Mucosa of rectum (tissue), 2 donors: Measurements from ENCODE around the gene ZBTB25.
A peak's percentile ranks its signal among the peaks of the same experiment; 100 is the strongest.

Experiments used
- H3K27ac ChIP-seq, 2 donors: one replicate each; pipeline ENCODE4 v1.7.0; 2013; ENCODE audit warnings: inconsistent platforms in 2 of 2, low read depth in 2 of 2, low read length in 2 of 2
- H3K27me3 ChIP-seq, 2 donors: one replicate each; pipeline ENCODE4 v1.7.0; 2013; ENCODE audit warnings: low read length in 2 of 2; ENCODE audit not compliant: control insufficient read depth in 2 of 2, insufficient read depth in 2 of 2
- H3K36me3 ChIP-seq, 2 donors: one replicate each; pipeline ENCODE4 v1.7.0; 2013; ENCODE audit warnings: low read length in 2 of 2; ENCODE audit not compliant: control insufficient read depth in 2 of 2, insufficient read depth in 2 of 2
- H3K4me1 ChIP-seq, 2 donors: one replicate each; pipeline ENCODE4 v1.7.0; 2013; ENCODE audit warnings: low read length in 2 of 2, mild to moderate bottlenecking in 1 of 2; ENCODE audit not compliant: control insufficient read depth in 2 of 2, insufficient read depth in 2 of 2
- H3K4me3 ChIP-seq, 2 donors: one replicate each; pipeline ENCODE4 v1.7.0; 2013; ENCODE audit warnings: low read length in 2 of 2
- H3K9ac ChIP-seq, 2 donors: one replicate each; pipeline ENCODE4 v1.7.0; 2013; ENCODE audit warnings: low read length in 2 of 2, low read depth in 1 of 2, mild to moderate bottlenecking in 1 of 2
- H3K9me3 ChIP-seq, 2 donors: one replicate each; pipeline ENCODE4 v1.7.0; 2013; ENCODE audit warnings: low read length in 2 of 2; ENCODE audit not compliant: control insufficient read depth in 2 of 2
- donor health status: healthy.
- donor health status: Normal muscosa, but diverticular disease.

The ZBTB25 gene, protein sequence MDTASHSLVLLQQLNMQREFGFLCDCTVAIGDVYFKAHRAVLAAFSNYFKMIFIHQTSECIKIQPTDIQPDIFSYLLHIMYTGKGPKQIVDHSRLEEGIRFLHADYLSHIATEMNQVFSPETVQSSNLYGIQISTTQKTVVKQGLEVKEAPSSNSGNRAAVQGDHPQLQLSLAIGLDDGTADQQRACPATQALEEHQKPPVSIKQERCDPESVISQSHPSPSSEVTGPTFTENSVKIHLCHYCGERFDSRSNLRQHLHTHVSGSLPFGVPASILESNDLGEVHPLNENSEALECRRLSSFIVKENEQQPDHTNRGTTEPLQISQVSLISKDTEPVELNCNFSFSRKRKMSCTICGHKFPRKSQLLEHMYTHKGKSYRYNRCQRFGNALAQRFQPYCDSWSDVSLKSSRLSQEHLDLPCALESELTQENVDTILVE

DNA sequence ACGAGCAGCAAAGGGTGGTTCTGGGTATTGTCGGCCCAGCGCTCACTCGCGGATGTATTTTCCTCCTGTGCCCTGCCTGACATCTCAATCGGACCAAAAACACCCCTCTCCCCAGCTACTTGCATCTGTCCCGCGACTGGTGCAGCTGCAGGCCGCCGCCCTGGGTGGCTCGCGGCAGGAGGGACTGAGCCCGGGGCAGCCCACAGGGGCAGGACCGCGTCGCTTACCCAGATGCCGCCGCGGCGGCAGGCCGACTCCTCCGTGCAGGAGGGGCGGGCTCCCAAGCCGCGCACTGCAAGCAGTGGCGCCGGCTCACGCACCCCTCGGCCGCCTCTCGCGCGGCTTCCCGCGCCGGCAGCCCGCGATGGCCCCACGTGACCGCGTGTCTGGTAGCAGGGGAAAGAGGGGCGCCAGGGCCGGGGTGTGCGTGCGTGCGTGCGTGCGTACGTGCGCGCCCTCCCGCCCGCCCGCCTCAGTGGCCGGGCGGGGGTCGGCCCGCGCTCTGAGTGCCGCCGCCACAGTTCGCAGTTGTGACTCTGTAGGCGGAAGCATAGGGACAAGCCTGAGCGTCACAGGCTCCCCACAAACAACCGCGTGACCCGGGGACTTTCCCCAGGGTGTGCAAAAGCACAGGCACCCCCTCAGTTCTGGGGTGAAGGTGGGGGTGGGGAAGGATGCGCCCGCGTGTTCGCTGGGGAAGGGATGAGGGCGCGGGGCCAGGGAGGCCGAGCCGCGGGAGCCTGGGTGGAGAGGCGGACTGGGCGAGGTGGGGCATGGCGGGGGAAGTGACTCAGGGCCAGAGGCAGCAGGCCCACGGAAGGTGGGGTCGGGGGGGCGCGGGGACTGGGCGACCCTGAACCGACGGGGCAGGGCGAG lies at the start of gene ZBTB25:
ZBTB25 (minus strand) TSS at position 405 of the 876 bp plus-strand sequence. CDS start 13,305 bp downstream, outside the sequence.
- Histone ChIP-seq H3K4me3 (peak within 1 kb of the TSS; percentile 77 to 88), H3K36me3 (no peaks in the 10 kb centered on the region), H3K27me3 (no peaks in the 10 kb centered on the region), H3K4me1 (peaks cover 25 to 29% of the 10 kb centered on the region in 2 donors), H3K9ac (peak within 1 kb of the TSS; percentile 97 to 98), H3K27ac (peak within 1 kb of the TSS; percentile 99 to 100), H3K9me3 (no peaks in the 10 kb centered on the region)

DNA sequence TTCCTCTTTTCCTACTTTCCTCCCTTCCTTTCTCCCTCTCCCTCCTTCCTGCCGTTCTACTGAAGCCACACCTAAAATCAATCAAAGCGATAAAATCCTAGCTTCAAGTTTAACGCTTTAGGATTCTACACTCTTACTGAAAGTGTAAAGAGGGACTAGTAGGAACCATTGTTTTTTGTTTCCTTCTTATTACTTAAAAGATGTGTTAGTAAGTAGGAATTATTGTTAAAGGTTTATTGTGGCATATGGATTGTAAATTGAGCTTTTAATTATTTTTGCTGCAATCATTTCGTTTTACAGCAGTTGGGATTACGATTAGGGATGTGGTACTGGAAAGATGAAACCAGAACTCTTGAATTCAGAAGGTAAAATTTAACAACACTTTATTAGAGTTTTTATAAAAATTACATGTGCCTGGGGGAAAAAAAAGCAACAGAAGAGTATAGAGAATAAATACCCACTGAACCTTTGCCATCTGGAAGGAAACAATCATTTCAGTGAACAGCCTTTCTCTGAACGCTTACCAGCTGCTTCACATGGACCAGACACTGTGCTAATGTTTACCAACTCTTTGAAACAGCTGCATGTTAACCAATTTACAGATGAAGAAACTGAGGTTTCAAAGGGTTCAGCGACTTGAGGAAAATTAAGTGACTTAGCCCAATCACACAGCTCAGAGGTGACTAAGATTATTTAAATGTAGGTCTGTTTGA lies 47.1 kb upstream of the ZBTB25 start:
- Histone ChIP-seq H3K36me3 (no peaks in the 10 kb centered on the region), H3K4me3 (peak overlapping the region; percentile 63 to 67), H3K27me3 (no peaks in the 10 kb centered on the region), H3K9ac (peak overlapping the region; percentile 71 to 79), H3K9me3 (no peaks in the 10 kb centered on the region), H3K4me1 (peaks cover 0 to 21% of the 10 kb centered on the region in 2 donors), H3K27ac (peak overlapping the region; percentile 84 to 86)

DNA sequence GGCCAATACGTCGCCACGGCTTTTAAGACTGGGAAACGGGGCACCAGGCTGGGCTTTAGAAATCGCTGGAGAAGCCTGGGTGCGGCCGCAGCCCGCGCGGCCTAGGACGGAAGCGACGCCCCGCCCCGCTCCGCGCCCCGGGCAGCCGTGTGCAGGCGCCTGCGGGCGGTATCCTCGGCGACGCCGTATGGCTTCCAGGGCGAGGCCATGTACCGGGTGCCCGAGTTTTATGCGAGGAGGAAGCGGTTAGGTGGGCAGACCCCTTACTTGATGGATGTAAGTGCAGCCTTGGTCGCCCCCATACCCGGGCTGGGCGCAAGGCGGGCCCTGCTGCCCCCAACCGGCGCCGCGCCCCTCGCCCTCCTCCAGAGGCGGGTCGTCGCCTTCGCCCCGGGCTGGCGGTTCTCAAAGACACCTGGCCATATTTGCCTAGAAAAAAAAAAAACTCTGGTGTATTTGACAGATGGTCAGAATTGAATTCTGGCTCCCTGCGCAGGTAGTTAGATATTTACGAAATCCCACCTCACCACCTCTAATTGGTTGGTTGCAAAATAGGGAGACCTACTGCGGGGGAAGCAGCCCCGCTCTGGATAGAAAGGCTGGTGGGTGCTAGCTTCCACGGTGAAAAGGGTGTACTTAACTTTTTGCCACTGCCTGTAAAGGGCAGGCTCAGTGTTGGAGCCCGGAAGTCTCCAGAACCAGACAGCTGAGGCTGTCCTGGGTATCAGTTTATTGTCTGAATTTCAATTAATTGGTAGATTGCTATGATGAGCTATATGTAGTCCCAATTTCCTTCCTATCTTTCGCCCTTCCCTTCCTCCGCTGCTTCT lies 46.4 kb upstream of the ZBTB25 start, which contains the start of gene PPP1R36:
PPP1R36 (plus strand) TSS at position 171 of the 830 bp plus-strand sequence; CDS start at position 208, 37 bp downstream.
- H3K9me3 ChIP-seq: no peaks in the 10 kb centered on the region
- no peaks in the 10 kb centered on the region for H3K27me3 ChIP-seq
- peaks cover 0 to 21% of the 10 kb centered on the region in 2 donors for H3K4me1 ChIP-seq
- H3K9ac ChIP-seq: peak within 1 kb of the TSS; percentile 71 to 79
- peak within 1 kb of the TSS; percentile 84 to 86 for H3K27ac ChIP-seq
- H3K36me3 ChIP-seq: no peaks in the 10 kb centered on the region
- peak within 1 kb of the TSS; percentile 63 to 67 for H3K4me3 ChIP-seq

DNA sequence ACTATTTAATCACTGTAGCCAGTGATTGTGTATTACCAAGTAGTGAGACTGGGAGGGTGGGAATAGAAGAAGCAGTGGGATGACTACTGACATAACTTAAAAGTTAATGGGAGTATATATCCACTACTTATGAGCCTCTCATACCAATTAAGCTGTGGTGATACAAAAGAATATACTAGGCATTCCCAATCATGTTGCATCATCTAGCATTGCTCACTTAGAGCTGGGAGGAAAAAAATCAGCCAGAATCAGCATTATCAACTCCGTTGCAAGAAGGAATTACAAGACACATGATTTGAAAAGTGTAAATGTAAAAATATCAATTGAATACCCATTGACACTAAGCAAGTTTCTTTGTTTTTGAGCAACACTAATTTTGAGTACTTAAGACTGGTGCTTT lies 45.4 kb upstream of the ZBTB25 start:
- Histone ChIP-seq H3K27me3 (no peaks in the 10 kb centered on the region), H3K9me3 (no peaks in the 10 kb centered on the region), H3K4me1 (peaks cover 0 to 16% of the 10 kb centered on the region in 2 donors), H3K27ac (peak overlapping the region; percentile 84 to 86), H3K4me3 (no peak overlapping the region), H3K36me3 (no peaks in the 10 kb centered on the region), H3K9ac (peak overlapping the region in 1 of 2 donors; percentile 79)

DNA sequence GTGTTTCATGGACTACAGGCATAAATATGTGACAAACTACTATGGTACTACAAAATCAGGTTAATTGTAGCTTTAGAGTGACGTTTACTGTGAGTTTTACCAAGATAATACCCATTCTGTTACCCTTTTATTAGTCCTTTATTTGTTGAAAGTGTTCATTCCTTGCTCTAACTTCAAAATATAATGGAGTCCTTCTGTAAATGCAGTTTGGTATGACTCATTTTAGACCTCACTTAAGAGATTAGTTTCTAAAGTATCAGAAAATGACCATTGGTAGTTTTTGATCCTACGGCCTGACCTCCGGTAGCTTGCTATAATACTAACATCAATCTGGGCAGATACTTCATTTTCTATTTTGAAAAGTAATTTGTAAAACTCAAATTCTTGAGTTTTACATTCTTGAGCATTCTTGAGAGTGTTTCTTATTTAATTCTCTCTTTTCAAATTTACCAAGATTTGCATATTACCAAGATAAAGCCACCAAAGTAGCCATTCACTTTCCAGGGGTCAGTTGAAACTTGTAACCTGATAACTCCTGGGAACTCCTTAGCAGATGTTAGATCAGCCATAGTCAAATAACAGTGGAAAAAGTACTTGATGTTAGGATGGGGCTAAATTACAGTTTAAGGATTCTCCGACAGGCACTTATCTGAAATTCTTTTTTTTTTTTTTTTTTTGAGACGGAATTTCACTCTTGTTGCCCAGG lies 41.1 kb upstream of the ZBTB25 start:
- Histone ChIP-seq H3K36me3 (no peaks in the 10 kb centered on the region), H3K4me3 (no peak overlapping the region), H3K4me1 (peaks cover 8 to 18% of the 10 kb centered on the region in 2 donors), H3K27me3 (no peaks in the 10 kb centered on the region), H3K9ac (peak overlapping the region in 1 of 2 donors; percentile 23), H3K27ac (no peak overlapping the region), H3K9me3 (peaks cover 0 to 3% of the 10 kb centered on the region in 2 donors)

DNA sequence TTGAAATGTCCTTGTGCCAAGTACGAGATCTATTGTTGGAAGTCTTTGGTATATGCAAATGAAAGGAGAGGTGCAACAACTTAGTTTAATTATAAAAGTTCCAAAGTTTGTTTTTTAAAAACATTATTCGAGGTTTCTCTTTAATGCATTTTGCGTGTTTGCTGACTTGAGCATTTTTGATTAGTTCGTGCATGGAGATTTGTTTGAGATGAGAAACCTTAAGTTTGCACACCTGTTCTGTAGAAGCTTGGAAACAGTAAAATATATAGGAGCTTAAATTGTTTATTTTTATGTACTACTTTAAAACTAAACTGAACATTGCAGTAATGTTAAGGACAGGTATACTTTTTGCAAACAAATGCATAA lies 39.2 kb upstream of the ZBTB25 start:
- peaks cover 13 to 16% of the 10 kb centered on the region in 2 donors for H3K4me1 ChIP-seq
- no peak overlapping the region for H3K9ac ChIP-seq
- no peak overlapping the region for H3K27ac ChIP-seq
- H3K27me3 ChIP-seq: no peaks in the 10 kb centered on the region
- no peaks in the 10 kb centered on the region for H3K36me3 ChIP-seq
- peaks cover 0 to 3% of the 10 kb centered on the region in 2 donors for H3K9me3 ChIP-seq
- H3K4me3 ChIP-seq: peak overlapping the region; percentile 72 to 76

DNA sequence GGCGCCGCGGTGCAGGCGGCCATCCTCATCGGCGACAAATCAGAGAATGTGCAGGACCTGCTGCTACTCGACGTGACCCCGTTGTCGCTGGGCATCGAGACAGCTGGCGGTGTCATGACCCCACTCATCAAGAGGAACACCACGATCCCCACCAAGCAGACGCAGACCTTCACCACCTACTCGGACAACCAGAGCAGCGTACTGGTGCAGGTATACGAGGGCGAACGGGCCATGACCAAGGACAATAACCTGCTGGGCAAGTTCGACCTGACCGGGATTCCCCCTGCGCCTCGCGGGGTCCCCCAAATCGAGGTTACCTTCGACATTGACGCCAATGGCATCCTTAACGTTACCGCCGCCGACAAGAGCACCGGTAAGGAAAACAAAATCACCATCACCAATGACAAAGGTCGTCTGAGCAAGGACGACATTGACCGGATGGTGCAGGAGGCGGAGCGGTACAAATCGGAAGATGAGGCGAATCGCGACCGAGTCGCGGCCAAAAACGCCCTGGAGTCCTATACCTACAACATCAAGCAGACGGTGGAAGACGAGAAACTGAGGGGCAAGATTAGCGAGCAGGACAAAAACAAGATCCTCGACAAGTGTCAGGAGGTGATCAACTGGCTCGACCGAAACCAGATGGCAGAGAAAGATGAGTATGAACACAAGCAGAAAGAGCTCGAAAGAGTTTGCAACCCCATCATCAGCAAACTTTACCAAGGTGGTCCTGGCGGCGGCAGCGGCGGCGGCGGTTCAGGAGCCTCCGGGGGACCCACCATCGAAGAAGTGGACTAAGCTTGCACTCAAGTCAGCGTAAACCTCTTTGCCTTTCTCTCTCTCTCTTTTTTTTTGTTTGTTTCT lies 38.6 kb upstream of the ZBTB25 start:
- peak overlapping the region; percentile 72 to 76 for H3K4me3 ChIP-seq
- H3K27ac ChIP-seq: no peak overlapping the region
- peaks cover 0 to 3% of the 10 kb centered on the region in 2 donors for H3K9me3 ChIP-seq
- H3K36me3 ChIP-seq: no peaks in the 10 kb centered on the region
- peaks cover 13 to 16% of the 10 kb centered on the region in 2 donors for H3K4me1 ChIP-seq
- H3K27me3 ChIP-seq: no peaks in the 10 kb centered on the region
- H3K9ac ChIP-seq: no peak overlapping the region

DNA sequence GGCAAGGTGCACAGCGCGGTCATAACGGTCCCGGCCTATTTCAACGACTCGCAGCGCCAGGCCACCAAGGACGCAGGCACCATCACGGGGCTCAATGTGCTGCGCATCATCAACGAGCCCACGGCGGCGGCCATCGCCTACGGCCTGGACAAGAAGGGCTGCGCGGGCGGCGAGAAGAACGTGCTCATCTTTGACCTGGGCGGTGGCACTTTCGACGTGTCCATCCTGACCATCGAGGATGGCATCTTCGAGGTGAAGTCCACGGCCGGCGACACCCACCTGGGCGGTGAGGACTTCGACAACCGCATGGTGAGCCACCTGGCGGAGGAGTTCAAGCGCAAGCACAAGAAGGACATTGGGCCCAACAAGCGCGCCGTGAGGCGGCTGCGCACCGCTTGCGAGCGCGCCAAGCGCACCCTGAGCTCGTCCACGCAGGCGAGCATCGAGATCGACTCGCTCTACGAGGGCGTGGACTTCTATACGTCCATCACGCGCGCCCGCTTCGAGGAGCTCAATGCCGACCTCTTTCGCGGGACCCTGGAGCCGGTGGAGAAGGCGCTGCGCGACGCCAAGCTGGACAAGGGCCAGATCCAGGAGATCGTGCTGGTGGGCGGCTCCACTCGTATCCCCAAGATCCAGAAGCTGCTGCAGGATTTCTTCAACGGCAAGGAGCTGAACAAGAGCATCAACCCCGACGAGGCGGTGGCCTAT lies 37.8 kb upstream of the ZBTB25 start:
- Histone ChIP-seq H3K4me1 (peaks cover 13 to 16% of the 10 kb centered on the region in 2 donors), H3K9me3 (peaks cover 0 to 3% of the 10 kb centered on the region in 2 donors), H3K27me3 (no peaks in the 10 kb centered on the region), H3K9ac (no peak overlapping the region), H3K27ac (peak overlapping the region in 1 of 2 donors; percentile 58), H3K36me3 (no peaks in the 10 kb centered on the region), H3K4me3 (peak overlapping the region; percentile 72 to 76)
